ENCODE data around the gene MN1.

DNA sequence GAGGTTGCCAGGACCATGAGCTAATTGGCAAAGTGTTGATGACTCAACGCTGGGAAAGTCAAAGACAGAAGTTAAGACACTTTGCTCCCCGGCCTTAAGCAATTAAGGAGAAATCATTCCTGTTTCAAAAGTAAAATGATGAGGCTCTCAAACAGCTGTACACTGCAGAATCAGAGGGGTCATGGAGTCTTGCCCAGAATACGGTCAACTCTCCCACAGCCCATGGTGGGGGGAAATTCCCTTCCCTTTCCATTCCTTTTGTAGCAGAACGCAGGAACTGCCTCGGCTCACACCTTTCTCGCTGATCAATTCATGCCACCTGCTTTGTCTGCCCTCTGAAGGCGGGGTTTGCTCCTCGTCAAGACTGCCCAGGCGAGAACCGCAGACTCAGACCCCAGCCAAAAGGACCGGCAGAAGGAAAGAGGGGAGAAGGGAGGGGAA is 52.8 kb downstream of the MN1 start:
- TF ChIP-seq, protein P1, sequence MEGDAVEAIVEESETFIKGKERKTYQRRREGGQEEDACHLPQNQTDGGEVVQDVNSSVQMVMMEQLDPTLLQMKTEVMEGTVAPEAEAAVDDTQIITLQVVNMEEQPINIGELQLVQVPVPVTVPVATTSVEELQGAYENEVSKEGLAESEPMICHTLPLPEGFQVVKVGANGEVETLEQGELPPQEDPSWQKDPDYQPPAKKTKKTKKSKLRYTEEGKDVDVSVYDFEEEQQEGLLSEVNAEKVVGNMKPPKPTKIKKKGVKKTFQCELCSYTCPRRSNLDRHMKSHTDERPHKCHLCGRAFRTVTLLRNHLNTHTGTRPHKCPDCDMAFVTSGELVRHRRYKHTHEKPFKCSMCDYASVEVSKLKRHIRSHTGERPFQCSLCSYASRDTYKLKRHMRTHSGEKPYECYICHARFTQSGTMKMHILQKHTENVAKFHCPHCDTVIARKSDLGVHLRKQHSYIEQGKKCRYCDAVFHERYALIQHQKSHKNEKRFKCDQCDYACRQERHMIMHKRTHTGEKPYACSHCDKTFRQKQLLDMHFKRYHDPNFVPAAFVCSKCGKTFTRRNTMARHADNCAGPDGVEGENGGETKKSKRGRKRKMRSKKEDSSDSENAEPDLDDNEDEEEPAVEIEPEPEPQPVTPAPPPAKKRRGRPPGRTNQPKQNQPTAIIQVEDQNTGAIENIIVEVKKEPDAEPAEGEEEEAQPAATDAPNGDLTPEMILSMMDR (IDR thresholded peaks at IDR 0.05; ENCODE audit: insufficient read depth, low read length, poor library complexity, severe bottlenecking), result no peak
- no peak for TF ChIP-seq EZH2phosphoT487 (conservative IDR thresholded peaks at IDR 0.05; ENCODE audit: low read length)

Data from SU-DHL-6 (cell line).